Neutrophil (primary cell): ENCODE measurements around the gene PTGDR2.

Experiments used
- H3K27ac ChIP-seq: fragments of 200-600 bp; sonication (generic); 2 replicates; pipeline ENCODE4 v1.5.1; 2016; ENCODE audit warnings: mild to moderate bottlenecking, moderate library complexity
- H3K27me3 ChIP-seq: fragments of 200-600 bp; sonication (generic); 2 replicates; pipeline ENCODE4 v1.6.0; 2016; ENCODE audit warnings: mild to moderate bottlenecking
- H3K36me3 ChIP-seq: fragments of 200-600 bp; sonication (generic); 2 replicates; pipeline ENCODE4 v1.5.1; 2017
- H3K4me1 ChIP-seq, 2 experiments: fragments of 200-600 bp in 1 of 2; sonication (generic) in 1 of 2; 1 replicate in 1 of 2; 2 replicates in 1 of 2; pipeline versions ENCODE4 v1.5.1 to v1.6.1; 2013 to 2016; ENCODE audit warnings: low read depth in 1 of 2, low read length in 1 of 2, mild to moderate bottlenecking in 1 of 2, moderate library complexity in 1 of 2; ENCODE audit not compliant: control insufficient read depth in 1 of 2, insufficient read depth in 1 of 2
- H3K4me3 ChIP-seq, 2 experiments: fragments of 200-600 bp in 1 of 2; sonication (generic) in 1 of 2; 1 replicate in 1 of 2; 2 replicates in 1 of 2; pipeline ENCODE4 v1.5.1; 2013 to 2016; ENCODE audit warnings: low read depth in 1 of 2, low read length in 1 of 2, mild to moderate bottlenecking in 1 of 2, moderate library complexity in 1 of 2
- H3K9me3 ChIP-seq: fragments of 200-600 bp; sonication (generic); 2 replicates; pipeline ENCODE4 v1.5.1; 2016
- TF ChIP-seq, protein P1 (sequence below): fragments of 200-600 bp; sonication (generic); IDR thresholded peaks from 2 replicates; pipeline ENCODE4 v1.5.1; 2016; ENCODE audit warnings: antibody characterized with exemption

Gene PTGDR2

DNA sequence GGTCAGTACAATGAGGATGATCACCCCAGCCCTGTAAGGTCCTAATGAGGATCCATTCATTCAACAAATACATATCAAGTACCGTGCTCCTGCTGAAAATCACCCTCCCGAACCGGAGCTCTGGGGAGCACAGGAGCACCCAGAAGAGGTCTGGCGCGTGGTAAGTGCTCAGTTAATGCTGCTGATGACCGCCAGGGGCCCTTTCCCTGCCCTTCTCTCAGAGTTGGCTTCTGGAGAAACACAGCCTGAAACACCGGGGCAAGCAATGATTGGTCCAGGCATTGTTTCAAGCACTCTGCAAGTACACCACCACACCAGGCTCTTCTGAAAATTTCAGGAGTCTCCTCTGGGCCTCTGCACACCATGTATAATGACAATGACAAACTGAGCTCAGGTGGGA is 17.6 kb downstream of the PTGDR2 start:
- no peak overlapping the region for H3K4me3 ChIP-seq
- H3K36me3 ChIP-seq: no peaks in the 10 kb centered on the region
- peaks cover 15 to 16% of the 10 kb centered on the region in 2 experiments for H3K4me1 ChIP-seq
- TF ChIP-seq, protein P1, sequence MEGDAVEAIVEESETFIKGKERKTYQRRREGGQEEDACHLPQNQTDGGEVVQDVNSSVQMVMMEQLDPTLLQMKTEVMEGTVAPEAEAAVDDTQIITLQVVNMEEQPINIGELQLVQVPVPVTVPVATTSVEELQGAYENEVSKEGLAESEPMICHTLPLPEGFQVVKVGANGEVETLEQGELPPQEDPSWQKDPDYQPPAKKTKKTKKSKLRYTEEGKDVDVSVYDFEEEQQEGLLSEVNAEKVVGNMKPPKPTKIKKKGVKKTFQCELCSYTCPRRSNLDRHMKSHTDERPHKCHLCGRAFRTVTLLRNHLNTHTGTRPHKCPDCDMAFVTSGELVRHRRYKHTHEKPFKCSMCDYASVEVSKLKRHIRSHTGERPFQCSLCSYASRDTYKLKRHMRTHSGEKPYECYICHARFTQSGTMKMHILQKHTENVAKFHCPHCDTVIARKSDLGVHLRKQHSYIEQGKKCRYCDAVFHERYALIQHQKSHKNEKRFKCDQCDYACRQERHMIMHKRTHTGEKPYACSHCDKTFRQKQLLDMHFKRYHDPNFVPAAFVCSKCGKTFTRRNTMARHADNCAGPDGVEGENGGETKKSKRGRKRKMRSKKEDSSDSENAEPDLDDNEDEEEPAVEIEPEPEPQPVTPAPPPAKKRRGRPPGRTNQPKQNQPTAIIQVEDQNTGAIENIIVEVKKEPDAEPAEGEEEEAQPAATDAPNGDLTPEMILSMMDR: no peak
- no peak overlapping the region for H3K27ac ChIP-seq
- no peaks in the 10 kb centered on the region for H3K9me3 ChIP-seq
- H3K27me3 ChIP-seq: peaks cover 4% of the 10 kb centered on the region

DNA sequence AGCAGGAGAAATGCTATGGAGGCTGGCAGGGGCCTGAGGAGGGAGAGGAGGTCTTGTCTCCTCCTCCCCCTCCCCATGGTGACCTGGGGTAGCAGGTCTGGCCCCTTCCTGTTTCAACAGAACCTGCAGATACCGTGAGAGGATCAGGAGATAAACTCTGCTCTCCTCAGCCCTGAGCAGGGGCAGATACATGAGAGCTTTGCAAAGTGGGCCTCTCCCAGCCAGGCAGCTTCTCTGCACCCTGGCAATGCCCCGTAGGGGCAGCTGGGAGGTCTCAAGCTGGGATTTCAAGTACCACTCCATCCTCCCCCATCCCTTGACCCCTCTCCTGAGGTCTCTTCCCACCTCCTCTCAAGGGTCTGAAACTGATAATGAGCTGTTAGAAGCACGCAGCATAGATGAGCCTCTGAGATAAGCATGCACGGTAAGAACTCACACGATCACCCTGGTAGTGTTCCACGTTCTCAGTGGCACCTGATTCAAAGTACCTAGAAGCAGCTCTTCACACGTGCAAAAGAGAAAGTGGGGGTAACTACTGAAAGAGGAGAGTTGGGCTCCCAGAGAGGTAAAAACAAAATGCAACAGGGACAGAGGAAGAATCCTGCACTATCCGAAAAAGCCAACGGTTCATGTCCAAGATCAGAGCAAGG is 18.8 kb downstream of the PTGDR2 start:
- Histone ChIP-seq H3K9me3 (no peaks in the 10 kb centered on the region), H3K4me3 (no peak overlapping the region), H3K27ac (no peak overlapping the region), H3K4me1 (peaks cover 6 to 8% of the 10 kb centered on the region in 2 experiments), H3K27me3 (peaks cover 15% of the 10 kb centered on the region), H3K36me3 (no peaks in the 10 kb centered on the region)
- TF ChIP-seq, protein P1: no peak

DNA sequence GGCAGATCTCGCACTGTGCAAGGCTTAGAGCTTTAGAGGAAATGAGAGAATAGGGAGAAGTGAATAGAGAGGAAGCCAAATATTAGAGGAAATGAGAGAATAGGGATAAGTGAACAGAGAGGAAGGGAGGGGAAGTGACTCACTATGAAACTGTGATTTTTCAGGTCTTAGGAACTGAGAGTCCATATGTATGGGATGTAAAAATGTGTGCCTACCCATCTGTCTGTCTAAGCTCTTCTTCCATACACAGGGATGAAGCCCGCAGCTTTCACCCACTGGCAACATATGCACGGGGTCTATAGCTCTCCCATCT is 20.3 kb downstream of the PTGDR2 start:
- Histone ChIP-seq H3K27ac (no peak overlapping the region), H3K9me3 (no peaks in the 10 kb centered on the region), H3K27me3 (peaks cover 20% of the 10 kb centered on the region), H3K4me3 (no peak overlapping the region), H3K36me3 (no peaks in the 10 kb centered on the region), H3K4me1 (no peaks in the 10 kb centered on the region)
- TF ChIP-seq, protein P1: no peak

DNA sequence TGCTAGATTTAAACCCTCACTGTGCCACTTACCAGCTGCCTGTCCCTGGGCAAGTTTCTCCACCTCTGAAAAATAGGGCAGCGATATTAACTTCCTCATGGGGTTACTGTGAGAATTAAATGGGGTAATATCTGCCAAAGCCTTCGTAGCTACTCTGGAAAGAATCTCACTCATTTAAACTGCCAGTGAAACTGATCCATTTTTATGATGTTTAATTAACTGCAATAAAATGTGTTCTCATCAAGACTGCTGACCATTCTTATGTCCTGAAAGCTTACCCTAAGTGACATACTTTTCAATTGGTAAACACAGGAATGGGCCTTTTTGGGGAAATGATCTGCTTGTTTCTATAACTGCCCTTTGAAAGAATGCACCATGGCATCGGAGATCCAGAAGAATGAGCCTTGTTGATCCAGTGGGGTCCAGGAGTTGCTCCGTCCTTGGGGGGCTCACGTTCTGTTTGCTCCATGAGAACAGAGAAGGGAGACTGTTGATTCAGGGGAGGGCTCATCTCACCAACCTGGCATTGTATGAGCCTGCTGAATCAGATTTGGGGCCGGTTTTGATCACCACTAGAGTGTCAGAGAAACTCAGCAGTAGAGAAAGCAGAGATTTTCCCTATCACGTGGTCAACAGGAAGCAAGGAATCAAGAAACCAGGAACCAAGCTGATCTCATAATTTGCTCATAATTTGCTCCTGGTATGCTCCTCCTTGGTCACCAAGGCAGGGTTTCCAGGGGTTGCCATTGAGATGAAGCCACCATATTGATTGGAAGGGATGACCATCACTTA is 20.8 kb downstream of the PTGDR2 start:
- no peaks in the 10 kb centered on the region for H3K36me3 ChIP-seq
- TF ChIP-seq, protein P1: no peak
- no peak overlapping the region for H3K27ac ChIP-seq
- no peaks in the 10 kb centered on the region for H3K9me3 ChIP-seq
- peaks cover 20% of the 10 kb centered on the region for H3K27me3 ChIP-seq
- H3K4me1 ChIP-seq: no peaks in the 10 kb centered on the region
- H3K4me3 ChIP-seq: no peak overlapping the region

DNA sequence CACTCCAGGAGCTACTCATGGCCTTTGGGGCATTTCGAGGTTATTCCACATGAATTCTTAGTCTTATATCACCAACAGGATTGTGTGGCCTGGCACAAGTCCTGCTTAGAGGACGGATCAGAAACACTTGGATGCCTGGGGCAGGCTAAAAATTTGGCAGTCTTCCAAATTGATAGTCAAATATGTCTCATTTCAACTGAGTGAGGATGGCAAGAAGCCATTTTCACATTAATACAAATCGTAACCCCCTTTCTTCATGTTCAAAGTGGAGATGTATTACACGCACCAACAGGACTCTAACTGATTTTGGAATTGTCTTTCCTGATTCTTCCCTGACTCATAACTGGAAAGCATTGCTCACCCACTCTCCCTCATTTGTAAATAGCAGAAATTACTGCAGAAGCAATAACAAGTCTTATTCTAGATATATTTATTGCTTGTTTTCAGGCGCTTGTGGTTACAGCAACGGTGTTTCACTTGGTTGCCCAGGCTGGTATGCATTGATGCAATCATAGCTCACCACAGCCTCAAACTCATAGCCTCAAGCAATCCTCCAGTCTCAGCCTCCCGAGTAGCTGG is 24.2 kb downstream of the PTGDR2 start:
- H3K36me3 ChIP-seq: no peaks in the 10 kb centered on the region
- H3K27me3 ChIP-seq: peaks cover 20% of the 10 kb centered on the region
- H3K27ac ChIP-seq: no peak overlapping the region
- TF ChIP-seq, protein P1: no peak
- H3K4me1 ChIP-seq: no peaks in the 10 kb centered on the region
- no peak overlapping the region for H3K4me3 ChIP-seq
- no peaks in the 10 kb centered on the region for H3K9me3 ChIP-seq
